Esophagus muscularis mucosa (tissue), 4 donors: ENCODE results near the gene ELK4.

Experiments
- EP300 ChIP-seq: sonication (generic); formaldehyde crosslinking; IDR thresholded peaks from one replicate; pipeline ENCODE4 v1.6.1; 2017; ENCODE audit warnings: antibody characterized with exemption
- POLR2AphosphoS5 ChIP-seq, 2 donors: sonication (generic); formaldehyde crosslinking; IDR thresholded peaks; one replicate each; pipeline ENCODE4 v1.6.1; 2017; ENCODE audit warnings: antibody characterized with exemption in 2 of 2
- TF ChIP-seq, protein P1 (sequence below), 3 experiments: fragments of 200-600 bp in 2 of 3; fragments of 450-650 bp in 1 of 3; sonication (generic) in 2 of 3; IDR thresholded peaks; one replicate each; pipeline ENCODE4 v1.5.1; 2017 to 2019; ENCODE audit warnings: antibody characterized with exemption in 3 of 3, mild to moderate bottlenecking in 2 of 3, moderate library complexity in 1 of 3

DNA sequence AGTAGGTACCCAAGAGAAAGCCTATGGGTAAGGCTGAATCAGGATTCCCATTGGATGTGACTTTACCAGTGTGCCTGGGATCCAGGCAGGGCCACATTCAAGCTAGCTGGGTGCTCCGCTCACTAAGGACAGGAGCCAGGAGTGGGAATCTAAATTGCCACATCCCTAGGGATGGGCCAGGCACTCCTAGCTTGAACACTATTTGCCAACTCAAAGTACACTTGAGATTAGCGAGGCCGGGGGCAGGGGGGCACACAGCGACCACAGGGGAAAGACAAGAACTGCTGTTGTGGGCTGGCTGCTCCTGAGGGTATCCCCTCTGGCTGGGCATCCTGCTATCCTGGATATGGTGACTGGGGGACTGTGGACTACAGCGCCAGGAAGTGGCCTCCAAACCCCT is 44.2 kb upstream of the ELK4 start:
- TF ChIP-seq POLR2AphosphoS5 (IDR thresholded peaks at IDR 0.05), result no peak
- TF ChIP-seq, protein P1, sequence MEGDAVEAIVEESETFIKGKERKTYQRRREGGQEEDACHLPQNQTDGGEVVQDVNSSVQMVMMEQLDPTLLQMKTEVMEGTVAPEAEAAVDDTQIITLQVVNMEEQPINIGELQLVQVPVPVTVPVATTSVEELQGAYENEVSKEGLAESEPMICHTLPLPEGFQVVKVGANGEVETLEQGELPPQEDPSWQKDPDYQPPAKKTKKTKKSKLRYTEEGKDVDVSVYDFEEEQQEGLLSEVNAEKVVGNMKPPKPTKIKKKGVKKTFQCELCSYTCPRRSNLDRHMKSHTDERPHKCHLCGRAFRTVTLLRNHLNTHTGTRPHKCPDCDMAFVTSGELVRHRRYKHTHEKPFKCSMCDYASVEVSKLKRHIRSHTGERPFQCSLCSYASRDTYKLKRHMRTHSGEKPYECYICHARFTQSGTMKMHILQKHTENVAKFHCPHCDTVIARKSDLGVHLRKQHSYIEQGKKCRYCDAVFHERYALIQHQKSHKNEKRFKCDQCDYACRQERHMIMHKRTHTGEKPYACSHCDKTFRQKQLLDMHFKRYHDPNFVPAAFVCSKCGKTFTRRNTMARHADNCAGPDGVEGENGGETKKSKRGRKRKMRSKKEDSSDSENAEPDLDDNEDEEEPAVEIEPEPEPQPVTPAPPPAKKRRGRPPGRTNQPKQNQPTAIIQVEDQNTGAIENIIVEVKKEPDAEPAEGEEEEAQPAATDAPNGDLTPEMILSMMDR (IDR thresholded peaks at IDR 0.05), result no peak
- TF ChIP-seq EP300, result no peak
